Activated CD8-positive, alpha-beta memory T cell treated with anti-CD3 and anti-CD28 coated beads, Interleukin-2, amount 50 U/mL, for 48 hours (primary cell): Measurements from ENCODE around the gene FAS.
"Not testable (repeated sequence)": the region's sequence is repeated elsewhere in the genome, so short reads cannot be mapped to it uniquely, and the experiment has no call there.

Experiments used
- DNase-seq: peaks from one replicate; pipeline ENCODE4 v3.0.0-alpha.2; 2020

The FAS gene

GRCh38 chr10:88994019-88994418, 3.4 kb downstream of the FAS start:
- no peak for DNase-seq

- DNase-seq, result no peak
These were observed 4.7 kb downstream of the FAS start for GRCh38 chr10:88995156-88995876.

GRCh38 chr10:88996927-88997326, 6.3 kb downstream of the FAS start:
- no peak for DNase-seq

- DNase-seq, result no peak
These were observed 9.0 kb downstream of the FAS start for GRCh38 chr10:88999625-89000024.

- DNase-seq, result no peak
These were observed 10.6 kb downstream of the FAS start for GRCh38 chr10:89001024-89001728.

GRCh38 chr10:89001729-89002072, 11.1 kb downstream of the FAS start:
- no peak for DNase-seq

- no peak for DNase-seq
These were observed 11.8 kb downstream of the FAS start for GRCh38 chr10:89002226-89002978.

GRCh38 chr10:89003344-89003743, 12.7 kb downstream of the FAS start:
- DNase-seq, result no peak

- no peak for DNase-seq
These were observed 16.7 kb downstream of the FAS start for GRCh38 chr10:89007129-89007893.

- DNase-seq, result not testable (repeated sequence)
These were observed 28.2 kb downstream of the FAS start for GRCh38 chr10:89018700-89019346.

- no peak for DNase-seq
These were observed 29.1 kb downstream of the FAS start for GRCh38 chr10:89019569-89020327.

- not testable (repeated sequence) for DNase-seq
These were observed 30.9 kb downstream of the FAS start for GRCh38 chr10:89021526-89021925.

GRCh38 chr10:89022734-89023133, 32.1 kb downstream of the FAS start:
- DNase-seq, result no peak

- DNase-seq, result no peak
These were observed 34.9 kb downstream of the FAS start for GRCh38 chr10:89025453-89025852.

GRCh38 chr10:89029181-89029580, 38.6 kb downstream of the FAS start:
- DNase-seq, result no peak

GRCh38 chr10:89029785-89030437, 39.3 kb downstream of the FAS start:
- peak; percentile 85 for DNase-seq

- DNase-seq, result no peak
These were observed 40.2 kb downstream of the FAS start for GRCh38 chr10:89030791-89031190.

GRCh38 chr10:89032141-89032891, 41.7 kb downstream of the FAS start:
- DNase-seq, result peak; percentile 70

GRCh38 chr10:89035461-89035860, 44.9 kb downstream of the FAS start:
- DNase-seq, result no peak

- no peak for DNase-seq
These were observed 46.5 kb downstream of the FAS start for GRCh38 chr10:89037096-89037495.

GRCh38 chr10:89042562-89042961, 52.0 kb downstream of the FAS start:
- DNase-seq, result no peak
